OCI-LY1 (cell line): ENCODE data around the gene P2RY2.

Experiments used
- H2AFZ ChIP-seq: fragments of 200-600 bp; sonication (generic), shearing (Covaris generic); 2 replicates; pipeline ENCODE4 v1.6.0; 2014; ENCODE audit warnings: antibody characterized with exemption, mild to moderate bottlenecking, low read length
- H3F3A ChIP-seq: fragments of 200-600 bp; sonication (generic), shearing (Covaris generic); 2 replicates; pipeline ENCODE4 v1.6.0; 2014; ENCODE audit warnings: mild to moderate bottlenecking, antibody characterized with exemption, low read length, moderate library complexity; ENCODE audit not compliant: insufficient read depth
- H3K27ac ChIP-seq: fragments of 200-600 bp; sonication (generic); 2 replicates; pipeline ENCODE4 v1.5.1; 2014; ENCODE audit warnings: low read length, mixed run types, mild to moderate bottlenecking, low read depth; ENCODE audit not compliant: poor library complexity, severe bottlenecking
- H3K27me3 ChIP-seq: fragments of 200-600 bp; sonication (generic); 2 replicates; pipeline ENCODE4 v1.6.0; 2014; ENCODE audit warnings: antibody characterized with exemption, mild to moderate bottlenecking, low read length, moderate library complexity; ENCODE audit not compliant: insufficient read depth
- H3K36me3 ChIP-seq: fragments of 200-600 bp; sonication (generic); 2 replicates; pipeline ENCODE4 v1.6.1; 2014; ENCODE audit warnings: mild to moderate bottlenecking, antibody characterized with exemption, low read length, moderate library complexity, mixed read lengths; ENCODE audit not compliant: insufficient read depth
- H3K4me1 ChIP-seq: fragments of 200-600 bp; sonication (generic); 2 replicates; pipeline ENCODE4 v1.5.1; 2014; ENCODE audit warnings: mild to moderate bottlenecking, low read length, moderate library complexity; ENCODE audit not compliant: insufficient read depth, severe bottlenecking
- H3K4me2 ChIP-seq: fragments of 200-600 bp; sonication (generic), shearing (Covaris generic); 2 replicates; pipeline ENCODE4 v1.6.1; 2014; ENCODE audit warnings: low read length
- H3K4me3 ChIP-seq: fragments of 200-600 bp; sonication (generic); 2 replicates; pipeline ENCODE4 v1.5.1; 2014; ENCODE audit warnings: low read length, low read depth, mild to moderate bottlenecking, mixed read lengths; ENCODE audit not compliant: poor library complexity, severe bottlenecking
- H3K79me2 ChIP-seq: fragments of 200-600 bp; shearing (Covaris generic); 2 replicates; pipeline ENCODE4 v1.6.1; 2016; ENCODE audit warnings: mixed run types, low read length, mixed read lengths; ENCODE audit not compliant: insufficient read depth
- H3K9ac ChIP-seq: fragments of 200-600 bp; sonication (generic), shearing (Covaris generic); 2 replicates; pipeline ENCODE4 v1.6.1; 2014; ENCODE audit warnings: mild to moderate bottlenecking, low read length, mixed read lengths
- H3K9me2 ChIP-seq: fragments of 200-600 bp; sonication (generic), shearing (Covaris generic); 2 replicates; pipeline ENCODE4 v1.6.1; 2014; ENCODE audit warnings: low read depth, mild to moderate bottlenecking, low read length, mixed read lengths
- H3K9me3 ChIP-seq: fragments of 200-600 bp; shearing (Covaris generic); 2 replicates; pipeline ENCODE4 v1.6.1; 2014; ENCODE audit warnings: low read length, mixed read lengths
- H4K20me1 ChIP-seq: fragments of 200-600 bp; sonication (generic), shearing (Covaris generic); 2 replicates; pipeline ENCODE4 v1.6.0; 2016; ENCODE audit warnings: mild to moderate bottlenecking, low read length; ENCODE audit not compliant: insufficient read depth
- CTCF ChIP-seq: fragments of 200-600 bp; sonication (generic), shearing (Covaris generic); IDR thresholded peaks from 2 replicates; pipeline ENCODE4 v1.5.1; 2017; ENCODE audit warnings: mild to moderate bottlenecking, antibody characterized with exemption, low read length, moderate library complexity, mixed read lengths
- EZH2 ChIP-seq: fragments of 200-600 bp; sonication (generic), shearing (Covaris generic); IDR thresholded peaks from 2 replicates; pipeline ENCODE4 v1.8.0; 2017; ENCODE audit warnings: borderline replicate concordance, mixed run types, mild to moderate bottlenecking, antibody characterized with exemption, low read length, moderate library complexity, mixed read lengths

P2RY2 gene

GRCh38 chr11:73200256-73200655 is 17.8 kb upstream of the P2RY2 start:
- Histone ChIP-seq H3K27me3 (no peaks in the 10 kb centered on the region), H3K79me2 (no peaks in the 10 kb centered on the region), H3K4me2 (no peak overlapping the region), H2AFZ (no peak overlapping the region), H3K4me3 (no peak overlapping the region), H3K36me3 (no peaks in the 10 kb centered on the region), H4K20me1 (no peaks in the 10 kb centered on the region), H3K4me1 (no peaks in the 10 kb centered on the region), H3F3A (no peaks in the 10 kb centered on the region), H3K27ac (no peak overlapping the region), H3K9me3 (no peaks in the 10 kb centered on the region), H3K9me2 (no peaks in the 10 kb centered on the region), H3K9ac (no peak overlapping the region)
- TF ChIP-seq EZH2, result no peak
- no peak for TF ChIP-seq CTCF

- TF ChIP-seq CTCF (no peak), EZH2 (no peak)
- H3K4me1 ChIP-seq, result no peaks in the 10 kb centered on the region
- H3K9ac ChIP-seq, result no peak overlapping the region
- no peaks in the 10 kb centered on the region for H3F3A ChIP-seq
- H4K20me1 ChIP-seq, result no peaks in the 10 kb centered on the region
- H3K27me3 ChIP-seq, result no peaks in the 10 kb centered on the region
- no peaks in the 10 kb centered on the region for H3K9me2 ChIP-seq
- H3K4me3 ChIP-seq, result no peak overlapping the region
- no peak overlapping the region for H3K27ac ChIP-seq
- no peaks in the 10 kb centered on the region for H3K79me2 ChIP-seq
- no peak overlapping the region for H3K4me2 ChIP-seq
- no peak overlapping the region for H2AFZ ChIP-seq
- H3K36me3 ChIP-seq, result no peaks in the 10 kb centered on the region
- H3K9me3 ChIP-seq, result no peaks in the 10 kb centered on the region
These were observed 16.8 kb upstream of the P2RY2 start for GRCh38 chr11:73201249-73201648.

- Histone ChIP-seq H3K4me1 (no peaks in the 10 kb centered on the region), H3K27ac (no peak overlapping the region), H3K9ac (no peak overlapping the region), H3F3A (no peaks in the 10 kb centered on the region), H3K4me3 (no peak overlapping the region), H3K36me3 (no peaks in the 10 kb centered on the region), H3K4me2 (no peak overlapping the region), H3K79me2 (no peaks in the 10 kb centered on the region), H2AFZ (no peak overlapping the region), H3K9me3 (no peaks in the 10 kb centered on the region), H4K20me1 (no peaks in the 10 kb centered on the region), H3K27me3 (no peaks in the 10 kb centered on the region), H3K9me2 (no peaks in the 10 kb centered on the region)
- TF ChIP-seq EZH2, result no peak
- no peak for TF ChIP-seq CTCF
These were observed 15.9 kb upstream of the P2RY2 start for GRCh38 chr11:73201888-73202780.
